SH-SY5Y (cell line): Measurements from ENCODE around the gene AFF3.

Experiments used
- GATA2 ChIP-seq: IDR thresholded peaks from 2 replicates; pipeline ENCODE4 v1.6.1; 2011; ENCODE audit warnings: mild to moderate bottlenecking, low read depth, low read length
- GATA3 ChIP-seq: IDR thresholded peaks from 2 replicates; pipeline ENCODE4 v1.6.1; 2011; ENCODE audit warnings: low read depth, mild to moderate bottlenecking, low read length, moderate library complexity

- TF ChIP-seq GATA3 (no peak), GATA2 (no peak)
These were observed 265.4 kb downstream of the AFF3 start for GRCh38 chr2:99876956-99877355.
